ELF-1 (cell line): ENCODE measurements around the gene BTBD6.
"Not testable (repeated sequence)": the region's sequence is repeated elsewhere in the genome, so short reads cannot be mapped to it uniquely, and the experiment has no call there.

Experiments
- DNase-seq: peaks from one replicate; pipeline ENCODE4 v3.0.0-alpha.2; 2016; ENCODE audit warnings: low read depth, low spot score

BTBD6 gene

DNA sequence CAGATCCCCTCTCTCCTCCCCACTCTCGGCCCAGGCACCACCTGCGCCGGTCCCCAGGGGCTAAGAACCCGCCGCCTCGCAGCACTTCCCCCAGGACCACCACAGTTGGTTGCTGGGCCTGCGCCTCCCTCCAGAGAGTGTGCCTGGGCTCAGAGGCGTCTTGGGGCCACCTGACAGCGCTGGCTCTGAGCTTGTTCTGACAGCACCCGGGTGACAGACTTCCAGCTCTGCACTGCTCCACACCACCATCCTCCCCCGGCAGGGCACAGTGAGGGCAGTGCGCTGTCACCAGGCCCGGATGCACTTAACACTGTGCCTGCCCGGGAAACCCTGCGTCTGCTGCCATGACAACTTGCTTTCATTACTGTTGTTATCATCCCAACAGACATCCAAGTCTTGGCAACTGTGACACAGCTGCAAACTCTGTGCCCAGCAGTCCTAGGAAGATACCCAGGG, 45.8 kb downstream of the BTBD6 start:
- DNase-seq = no peak

DNA sequence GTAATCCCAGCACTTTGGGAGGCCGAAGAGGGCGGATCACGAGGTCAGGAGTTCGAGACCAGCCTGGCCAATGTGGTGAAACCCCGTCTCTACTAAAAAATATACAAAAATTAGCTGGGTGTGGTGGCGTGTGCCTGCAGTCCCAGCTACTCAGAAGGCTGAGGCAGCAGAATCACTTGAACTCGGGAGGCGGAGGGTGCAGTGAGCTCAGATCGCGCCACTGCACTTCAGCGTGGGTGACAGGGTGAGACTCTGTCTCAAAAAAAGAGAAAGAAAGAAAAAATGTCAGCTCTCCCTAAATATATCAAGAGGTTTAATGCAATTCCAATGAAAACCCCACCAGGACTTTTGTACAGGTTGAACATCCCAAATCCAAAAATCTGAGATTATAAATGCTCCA, 49.0 kb downstream of the BTBD6 start:
- not testable (repeated sequence) for DNase-seq

DNA sequence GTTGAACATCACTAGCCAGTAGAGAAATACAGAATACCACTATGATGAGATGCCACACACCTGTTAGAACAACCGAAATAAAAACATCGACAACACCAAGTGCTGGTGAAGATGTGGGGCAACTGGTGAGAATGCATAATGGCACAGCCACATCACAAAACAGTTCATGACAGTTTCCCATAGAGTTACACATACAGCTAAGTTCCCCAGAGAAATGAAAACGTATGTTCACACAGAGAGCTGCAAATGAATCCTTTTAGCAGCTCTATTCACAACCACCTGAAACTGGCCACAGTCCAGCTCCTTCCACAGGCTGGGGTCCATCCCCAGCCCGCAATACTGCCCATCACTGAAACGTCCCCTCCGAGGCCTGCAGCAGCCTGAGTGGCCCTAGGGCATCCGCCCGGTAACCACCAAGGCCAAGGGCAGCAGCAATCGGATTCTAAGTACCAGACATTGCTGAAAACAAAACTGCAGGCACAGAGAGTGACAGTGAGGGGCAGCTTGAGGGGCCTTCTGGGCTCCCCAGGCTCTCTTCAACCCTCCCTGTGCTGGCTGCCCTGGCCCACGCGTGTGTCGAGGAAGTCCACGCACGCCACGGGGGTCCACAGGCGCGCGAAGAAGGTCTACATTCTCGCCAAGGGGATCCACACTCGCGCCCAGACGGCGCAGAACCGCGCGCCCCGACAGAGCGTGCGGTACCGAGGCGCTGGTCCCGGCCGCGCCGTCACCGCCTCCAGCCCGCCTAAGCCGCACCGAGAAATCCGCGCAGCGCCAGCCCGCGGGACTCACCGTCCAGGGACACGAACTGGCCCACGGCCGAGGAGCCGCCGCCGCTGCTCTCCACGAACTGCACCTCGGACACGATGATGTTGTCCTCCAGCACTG, 51.6 kb downstream of the BTBD6 start:
- DNase-seq = no peak
